ENCODE results near the gene SEC14L1. TPM values are rescaled to one million over a fixed set of nuclear protein-coding genes. Genes with fewer than 3 reads are reported as not detected.

The SEC14L1 gene
- total RNA-seq, 1 donor from 2014 or later = 146 TPM

- no peaks in the 10 kb centered on the region for H3K9me3 ChIP-seq
- H3K4me1 ChIP-seq = peaks cover 5% of the 10 kb centered on the region
- no peaks in the 10 kb centered on the region for H3K36me3 ChIP-seq
- no peaks in the 10 kb centered on the region for H3K27me3 ChIP-seq (ENCODE audit: low read depth)
- no peak overlapping the region for H3K4me3 ChIP-seq
- DNase-seq (no peak), ATAC-seq (no peak)
- TF ChIP-seq CTCF (IDR thresholded peaks at IDR 0.05) = no peak
- no peak overlapping the region for H3K27ac ChIP-seq
- intact Hi-C loops (cut with DNase I) = no loop called here
Measured at GRCh38 chr17:77266213-77266612, 125.4 kb downstream of the SEC14L1 start.
